B cell (primary cell): ENCODE results near the gene KIF11. TPM values are rescaled to one million over a fixed set of nuclear protein-coding genes. Genes with fewer than 3 reads are reported as not detected.

Experiments
- ATAC-seq: fragments of 200-7000 bp; cut with Tn5 transposase; one replicate; pipeline ENCODE4 v1.10.0; 2021; ENCODE audit warnings: low read depth, mild to moderate bottlenecking, moderate number of reproducible peaks, moderate library complexity
- CTCF ChIA-PET: fragments of 350-600 bp; sonication (Branson Sonifier 250); formaldehyde crosslinking; loops from one replicate; lab custom pipeline; 2021; ENCODE audit warnings: antibody characterized with exemption, inconsistent platforms; lab: Charles Lee
- POLR2A ChIA-PET: fragments of 350-600 bp; sonication (Branson Sonifier 250); formaldehyde crosslinking; loops from one replicate; lab custom pipeline; 2021; ENCODE audit warnings: antibody characterized with exemption; lab: Charles Lee
- DNase-seq: peaks from one replicate; pipeline ENCODE4 v3.0.0; 2013
- H2AFZ ChIP-seq: 2 replicates; pipeline ENCODE4 v1.6.1; 2012; ENCODE audit warnings: mild to moderate bottlenecking, low read depth, low read length; ENCODE audit not compliant: insufficient read depth, poor library complexity, severe bottlenecking
- H3K27ac ChIP-seq, 2 donors: 1 replicate in 1 of 2; 2 replicates in 1 of 2; pipeline ENCODE4 v1.5.1; 2012 to 2013; ENCODE audit warnings: low read length in 2 of 2, mild to moderate bottlenecking in 2 of 2, moderate library complexity in 1 of 2
- H3K27me3 ChIP-seq, 4 experiments: fragments of 200-600 bp in 1 of 4; sonication (generic) in 1 of 4; replicated peaks in 1 of 4; 1 replicate in 2 of 4; 2 replicates in 2 of 4; pipeline versions ENCODE4 v1.6.1 to v1.7.0; 2013 to 2016; ENCODE audit warnings: low read length in 3 of 4, mild to moderate bottlenecking in 2 of 4, mixed read lengths in 1 of 4, moderate library complexity in 1 of 4; ENCODE audit not compliant: insufficient read depth in 4 of 4, control insufficient read depth in 3 of 4; ENCODE audit errors: control extremely low read depth in 1 of 4
- H3K36me3 ChIP-seq, 2 experiments: replicated peaks in 1 of 2; 1 replicate in 1 of 2; 2 replicates in 1 of 2; pipeline versions ENCODE4 v1.6.1 to v1.7.1; 2013; ENCODE audit warnings: low read length in 1 of 2; ENCODE audit not compliant: insufficient read depth in 2 of 2, control insufficient read depth in 1 of 2; ENCODE audit errors: control extremely low read depth in 1 of 2, extremely low read depth in 1 of 2
- H3K4me1 ChIP-seq, 2 donors: fragments of 200-600 bp in 1 of 2; sonication (generic) in 1 of 2; 1 replicate in 1 of 2; 2 replicates in 1 of 2; pipeline versions ENCODE4 v1.5.1 to v1.6.1; 2013 to 2017; ENCODE audit warnings: low read length in 2 of 2; ENCODE audit not compliant: control insufficient read depth in 2 of 2, insufficient read depth in 2 of 2
- H3K4me2 ChIP-seq: replicated peaks from 2 replicates; pipeline ENCODE3; 2012; ENCODE audit warnings: mild to moderate bottlenecking, low read depth, low read length; ENCODE audit not compliant: poor library complexity, severe bottlenecking
- H3K4me3 ChIP-seq, 5 experiments: fragments of 200-600 bp in 1 of 5; sonication (generic) in 1 of 5; 1 replicate in 3 of 5; 2 replicates in 2 of 5; pipeline versions ENCODE4 v1.5.1 to v1.7.0; 2011 to 2016; ENCODE audit warnings: low read length in 4 of 5, mild to moderate bottlenecking in 4 of 5, low read depth in 2 of 5, control low read depth in 1 of 5, moderate library complexity in 1 of 5; ENCODE audit not compliant: insufficient read depth in 1 of 5; ENCODE audit errors: control extremely low read depth in 1 of 5, extremely low read depth in 1 of 5
- H3K79me2 ChIP-seq: fragments of 200-600 bp; sonication (generic); one replicate; pipeline ENCODE4 v1.6.0; 2016; ENCODE audit warnings: low read length; ENCODE audit not compliant: control insufficient read depth, insufficient read depth
- H3K9ac ChIP-seq: fragments of 200-600 bp; sonication (generic); 2 replicates; pipeline ENCODE4 v1.6.1; 2017; ENCODE audit warnings: mild to moderate bottlenecking, low read length, moderate library complexity
- H3K9me3 ChIP-seq, 3 donors: one replicate each; pipeline versions ENCODE4 v1.6.1 to v1.7.1; 2013; ENCODE audit warnings: low read length in 2 of 3; ENCODE audit not compliant: control insufficient read depth in 2 of 3, insufficient read depth in 1 of 3; ENCODE audit errors: control extremely low read depth in 1 of 3
- H4K20me1 ChIP-seq: 2 replicates; pipeline ENCODE4 v1.6.0; 2012; ENCODE audit warnings: mild to moderate bottlenecking, low read length; ENCODE audit not compliant: insufficient read depth, control insufficient read depth, poor library complexity, severe bottlenecking
- H3K27ac Mint-ChIP-seq: one replicate; pipeline ENCODE4 v1.8.0; 2021; ENCODE audit warnings: mixed read lengths
- H3K27me3 Mint-ChIP-seq: one replicate; pipeline ENCODE4 v1.8.0; 2021; ENCODE audit warnings: mixed read lengths
- H3K4me1 Mint-ChIP-seq: one replicate; pipeline ENCODE4 v1.8.0; 2021; ENCODE audit warnings: mixed read lengths
- H3K4me3 Mint-ChIP-seq: one replicate; pipeline ENCODE4 v1.8.0; 2021; ENCODE audit warnings: mixed read lengths
- H3K9me3 Mint-ChIP-seq: one replicate; pipeline ENCODE4 v1.8.0; 2022; ENCODE audit warnings: mixed read lengths; ENCODE audit not compliant: insufficient read depth
- CTCF ChIP-seq: fragments of 200-600 bp; IDR thresholded peaks from one replicate; pipeline ENCODE4 v1.8.0; 2022; ENCODE audit warnings: antibody characterized with exemption, mild to moderate bottlenecking
- EZH2 ChIP-seq: IDR thresholded peaks from 2 replicates; pipeline ENCODE4 v1.6.1; 2012; ENCODE audit warnings: borderline replicate concordance, low read depth, mild to moderate bottlenecking, moderate library complexity, low read length; ENCODE audit not compliant: insufficient read depth, poor library complexity, severe bottlenecking
- WGBS: methylation state at CpG from one replicate; pipeline ENCODE4 v1.1.5; 2013; ENCODE audit warnings: missing lambda C conversion rate; ENCODE audit not compliant: insufficient coverage; 5-methylcytosine and 5-hydroxymethylcytosine counted together
- intact Hi-C: fragments of 100-400 bp; cut with micrococcal nuclease; formaldehyde crosslinking; loops from one replicate; pipeline ENCODE4 v1.10.0; 2022
- polyA plus RNA-seq: library from polyadenylated mRNA; depleted of rRNA; stranded (reverse); fragments of >200 nt; gene quantifications from 2 replicates; pipeline ENCODE4 v1.2.3, GENCODE V29; 2012
- total RNA-seq, 2 donors: library from RNA; stranded (reverse); fragments of 120-200 nt in 1 of 2; gene quantifications; 1 replicate in 1 of 2; 2 replicates in 1 of 2; pipeline versions ENCODE4 v1.2.3 to v1.2.4, GENCODE V29; 2013 to 2022

KIF11 gene
- total and polyA plus RNA-seq, 2 donors (not counting 1 experiment from before 2014, with no cell fraction given) = 0.64 to 1.8 TPM

GRCh38 chr10:92655426-92655825 lies 62.5 kb downstream of the KIF11 start:
- H3K4me1 Mint-ChIP-seq = peaks cover 5% of the 10 kb centered on the region
- no peak overlapping the region for H3K27ac Mint-ChIP-seq
- no peak for TF ChIP-seq CTCF
- ATAC-seq (no peak), DNase-seq (no peak)
- Histone ChIP-seq H3K9me3 (peaks cover 0 to under 1% (median 0%) of the 10 kb centered on the region in 3 donors), H3K27ac (no peak overlapping the region), H3K4me2 (no peak overlapping the region), H3K27me3 (no peaks in the 10 kb centered on the region), H3K36me3 (peaks cover 2% of the 10 kb centered on the region in 2 experiments), H3K9ac (no peak overlapping the region), H3K4me3 (no peak overlapping the region), H4K20me1 (no peaks in the 10 kb centered on the region), H3K4me1 (no peaks in the 10 kb centered on the region), H3K79me2 (no peaks in the 10 kb centered on the region), H2AFZ (no peak overlapping the region)
- POLR2A ChIA-PET = no interaction called here
- no peak overlapping the region for H3K4me3 Mint-ChIP-seq
- H3K9me3 Mint-ChIP-seq = no peaks in the 10 kb centered on the region
- WGBS = 100% methylated on average over 1 of the region's 1 CpG
- CTCF ChIA-PET = interaction anchor here (0.6 kb wide), 1 partner anchor 96 kb away, joined by 3 read pairs; no protein-coding TSS in a partner anchor
- H3K27me3 Mint-ChIP-seq = no peaks in the 10 kb centered on the region
- intact Hi-C loops = no loop called here

GRCh38 chr10:92656266-92656961 lies 63.5 kb downstream of the KIF11 start:
- Histone ChIP-seq H3K4me3 (no peak overlapping the region), H3K9me3 (peaks cover 0 to 5% (median 0%) of the 10 kb centered on the region in 3 donors), H3K79me2 (no peaks in the 10 kb centered on the region), H4K20me1 (no peaks in the 10 kb centered on the region), H3K27ac (no peak overlapping the region), H2AFZ (no peak overlapping the region), H3K27me3 (no peaks in the 10 kb centered on the region), H3K4me1 (no peaks in the 10 kb centered on the region), H3K36me3 (peaks cover 2% of the 10 kb centered on the region in 2 experiments), H3K4me2 (no peak overlapping the region), H3K9ac (no peak overlapping the region)
- H3K4me3 Mint-ChIP-seq = no peak overlapping the region
- DNase-seq (no peak), ATAC-seq (no peak)
- TF ChIP-seq EZH2 = no peak
- no peak for TF ChIP-seq CTCF
- H3K9me3 Mint-ChIP-seq = no peaks in the 10 kb centered on the region
- no peaks in the 10 kb centered on the region for H3K27me3 Mint-ChIP-seq
- H3K27ac Mint-ChIP-seq = no peak overlapping the region
- ChIA-PET CTCF (no interaction called here), POLR2A (interaction anchor here (0.7 kb wide), 1 partner anchor 18 kb away, joined by 4 read pairs; no protein-coding TSS in a partner anchor)
- intact Hi-C loops = no loop called here
- peaks cover 5% of the 10 kb centered on the region for H3K4me1 Mint-ChIP-seq
- 100% methylated on average over 6 of the region's 7 CpGs for WGBS
